ENCODE measurements around the gene TTLL8. TPM values are rescaled to one million over a fixed set of nuclear protein-coding genes. Genes with fewer than 3 reads are reported as not detected.

TTLL8 gene
- total RNA-seq, 1 experiment from 2014 or later: not detected

GRCh38 chr22:50101870-50102565, 43.9 kb upstream of the TTLL8 start:
- WGBS (ENCODE audit: extremely low coverage, insufficient read length, low lambda C conversion rate): no CpG with 5 or more reads among the region's 10 CpGs

More at GRCh38 chr22:50101870-50102565, 43.9 kb upstream of the TTLL8 start:
- Histone ChIP-seq H4K20me1 (ENCODE audit: control insufficient read depth, insufficient read depth, insufficient read length) (no peaks in the 10 kb centered on the region), H3K14ac (ENCODE audit: insufficient read depth, low read length) (no peak overlapping the region), H2AK5ac (ENCODE audit: insufficient read length, low read length) (no peak overlapping the region), H3K4ac (ENCODE audit: low read depth, low read length) (no peak overlapping the region), H3K4me2 (ENCODE audit: insufficient read depth, insufficient read length, low read length) (no peak overlapping the region), H3K18ac (ENCODE audit: insufficient read length, low read depth, low read length) (no peak overlapping the region), H3K79me2 (ENCODE audit: insufficient read depth, low read length) (no peaks in the 10 kb centered on the region), H3K4me1 (ENCODE audit: insufficient read depth, low read length) (no peaks in the 10 kb centered on the region), H3K79me1 (ENCODE audit: insufficient read depth, low read depth, low read length, poor library complexity, severe bottlenecking) (no peaks in the 10 kb centered on the region), H2BK12ac (ENCODE audit: insufficient read length, low read depth, low read length) (no peak overlapping the region), H2BK15ac (ENCODE audit: low read depth, low read length) (no peak overlapping the region), H2BK120ac (ENCODE audit: low read depth, low read length, poor library complexity, severe bottlenecking) (no peak overlapping the region), H4K91ac (ENCODE audit: insufficient read length, low read depth, low read length) (no peak overlapping the region), H2AFZ (ENCODE audit: low read length) (no peak overlapping the region), H3K23me2 (ENCODE audit: insufficient read length, low read depth, low read length, poor library complexity, severe bottlenecking) (no peaks in the 10 kb centered on the region), H2BK20ac (ENCODE audit: low read depth, low read length, poor library complexity, severe bottlenecking) (no peak overlapping the region), H3K56ac (ENCODE audit: insufficient read length, low read depth, low read length) (no peak overlapping the region), H3K27me3 (ENCODE audit: insufficient read depth, low read length) (no peaks in the 10 kb centered on the region), H3K23ac (ENCODE audit: insufficient read length, low read depth, low read length) (no peak overlapping the region), H3K9me3 (ENCODE audit: control insufficient read depth, low read depth, low read length) (no peaks in the 10 kb centered on the region), H4K5ac (ENCODE audit: insufficient read length, low read depth, low read length) (no peak overlapping the region), H3K9ac (ENCODE audit: extremely low read depth, insufficient read length, low read length) (no peak overlapping the region), H3T11ph (ENCODE audit: low read length) (no peak overlapping the region), H3K27ac (ENCODE audit: insufficient read length, low read depth, low read length) (no peak overlapping the region), H2BK5ac (ENCODE audit: insufficient read length, low read length) (no peak overlapping the region), H4K8ac (replicated peaks; ENCODE audit: insufficient read length, low read depth, low read length) (no peak overlapping the region)
- no peak for TF ChIP-seq CTCF (conservative IDR thresholded peaks at IDR 0.05)
- no peak for DNase-seq
- Mint-ChIP-seq H3K27me3 (ENCODE audit: low read depth) (peaks cover 14% of the 10 kb centered on the region), H3K36me3 (ENCODE audit: insufficient read depth in 1 of 3, low read depth in 3 of 3) (no peaks in the 10 kb centered on the region), H3K4me3 (no peak overlapping the region), H3K4me1 (no peaks in the 10 kb centered on the region), H3K9me3 (no peaks in the 10 kb centered on the region; a peak in 1 of 5 replicates), H3K27ac (peak overlapping the region in 1 of 3 experiments; percentile 53; a peak in 1 of 7 replicates)
